NCI-H187 treated with DMSO at 0.1 percent for 48 hours (cell line): ENCODE results near the gene TBC1D21.

Source experiments
- DNase-seq: peaks from one replicate; lab custom pipeline; 2025; lab: John Stamatoyannopoulos, UW

The TBC1D21 gene

DNA sequence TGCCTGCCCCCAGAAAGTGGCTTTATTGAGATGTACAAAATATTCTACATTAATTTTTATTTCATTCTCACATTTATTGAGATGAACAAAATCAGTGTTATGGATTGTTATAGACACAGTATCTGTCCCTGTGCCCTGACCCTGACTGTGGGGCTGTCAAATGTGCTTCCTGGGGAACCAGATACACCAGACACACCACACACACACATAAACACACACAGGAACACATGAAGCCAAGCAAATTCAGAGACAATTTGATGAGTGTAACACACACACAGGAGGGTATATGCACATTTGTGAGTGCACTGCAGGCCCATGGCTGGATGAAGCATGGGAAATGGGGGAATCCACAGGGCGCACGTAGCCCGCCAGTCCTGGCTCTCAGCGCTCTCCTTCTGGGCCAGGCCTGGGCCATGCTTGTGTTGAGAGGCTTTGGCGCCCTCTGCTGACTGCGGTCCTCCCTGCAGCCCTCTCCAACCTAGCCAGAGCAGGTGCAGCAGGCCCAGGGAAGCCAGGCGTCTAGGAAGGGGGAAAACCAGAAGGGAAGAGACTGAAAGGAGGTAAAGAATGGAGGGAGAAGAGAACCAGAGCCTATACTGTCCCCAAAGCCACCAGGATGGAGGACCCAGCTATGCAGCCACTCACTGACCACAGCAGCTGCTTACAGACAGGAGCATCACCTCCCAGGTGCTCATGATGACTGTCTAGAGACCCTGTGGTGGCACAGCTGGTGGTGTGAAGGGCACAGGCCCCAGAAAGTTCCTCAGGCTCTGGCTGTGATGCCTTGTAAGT lies 34.9 kb downstream of the TBC1D21 start:
- DNase-seq, result no peak

DNA sequence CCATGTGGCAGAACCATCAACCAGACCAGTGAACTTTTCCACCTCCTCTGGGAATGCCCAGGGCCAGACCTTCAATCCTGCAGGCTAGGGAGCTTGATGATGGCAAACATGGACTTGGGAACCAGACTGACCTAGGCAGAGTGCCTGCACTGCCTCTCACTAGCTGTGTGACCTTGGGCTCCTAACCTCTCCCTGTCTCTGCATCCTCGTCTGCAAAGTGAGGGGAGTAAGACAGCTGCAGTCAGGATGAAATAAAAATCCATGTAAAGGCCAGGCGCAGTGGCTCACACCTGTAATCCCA lies 35.4 kb downstream of the TBC1D21 start:
- no peak for DNase-seq

DNA sequence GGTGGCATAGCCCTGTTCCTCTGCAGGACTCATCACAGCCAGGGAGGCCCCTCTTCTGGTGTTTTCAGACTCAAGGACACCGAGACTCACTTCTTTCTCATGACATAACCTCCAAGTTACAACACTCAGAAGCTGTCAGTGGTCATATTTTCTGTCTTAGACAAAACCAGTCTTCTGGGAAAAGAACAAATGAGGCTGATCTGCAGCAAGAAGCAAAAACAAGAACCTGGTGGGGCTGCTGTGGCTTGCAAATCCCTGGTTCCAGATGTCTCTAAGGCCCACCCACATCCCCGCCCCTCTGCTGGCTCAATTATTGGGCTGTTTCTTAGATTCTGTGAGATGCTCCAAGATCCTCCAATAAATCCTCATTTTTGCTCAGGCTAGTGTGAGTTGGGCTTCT lies 36.3 kb downstream of the TBC1D21 start:
- no peak for DNase-seq

DNA sequence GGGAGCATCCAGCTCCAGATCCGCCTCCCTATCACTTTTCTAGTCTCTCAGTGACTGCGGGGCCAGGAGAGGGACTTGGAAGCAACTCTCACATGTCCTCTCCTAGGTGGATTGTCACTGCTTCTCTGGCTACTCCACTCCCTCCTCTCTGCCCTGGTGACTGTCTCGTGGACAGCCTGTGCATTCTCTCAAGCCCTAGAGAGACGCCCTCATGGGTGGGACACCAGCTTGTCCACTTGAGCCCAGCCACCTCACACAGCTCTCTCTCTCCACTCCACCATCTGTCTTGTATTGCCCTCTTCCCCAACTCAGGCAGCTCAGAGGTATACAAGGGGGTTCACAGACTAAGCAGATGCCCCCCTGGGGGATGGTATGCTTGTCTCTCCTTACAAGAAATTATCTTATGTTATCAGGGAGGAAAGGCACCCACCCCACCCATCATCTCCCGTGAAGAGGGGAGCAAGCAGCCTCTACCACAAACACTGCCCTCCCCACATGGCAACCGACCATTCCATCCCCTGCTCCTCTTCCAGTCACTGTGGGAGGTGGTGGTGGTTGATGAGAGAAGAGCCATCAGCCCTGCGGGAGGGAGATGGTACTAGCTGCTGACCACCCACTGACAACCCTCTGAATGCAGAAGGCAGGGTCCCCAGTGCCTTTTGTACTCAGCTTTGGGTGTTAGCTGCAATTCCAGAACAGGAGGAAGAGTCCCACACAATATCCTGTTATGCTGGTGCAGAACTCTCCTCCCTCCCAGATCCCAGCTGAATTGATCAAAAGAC lies 37.3 kb downstream of the TBC1D21 start:
- no peak for DNase-seq

DNA sequence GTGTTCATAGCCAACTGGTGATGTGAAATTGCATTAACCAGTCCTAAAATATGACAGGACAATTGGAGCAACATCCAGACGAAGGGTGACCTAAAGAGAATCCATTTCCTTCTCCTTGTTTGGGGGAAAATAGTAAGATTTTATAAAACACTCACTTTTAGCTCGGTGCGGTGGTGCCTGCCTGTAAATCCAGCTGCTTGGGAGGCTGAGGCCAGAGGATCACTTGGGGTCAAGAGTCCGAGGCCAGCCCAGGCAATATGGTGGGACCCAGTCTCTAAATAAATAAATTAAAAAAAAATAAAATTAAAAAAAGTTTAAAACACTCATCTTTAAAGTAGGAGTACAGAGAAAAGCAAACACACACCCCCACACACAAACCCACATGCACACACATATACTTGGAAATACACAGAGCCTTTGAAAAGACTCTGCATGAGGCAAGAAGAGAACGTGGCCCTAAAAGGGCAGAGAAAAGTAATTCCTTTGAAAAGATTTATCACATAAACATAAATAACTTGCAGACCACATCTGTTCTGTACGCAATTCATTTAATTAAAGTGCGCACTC lies 38.7 kb downstream of the TBC1D21 start:
- DNase-seq, result no peak

DNA sequence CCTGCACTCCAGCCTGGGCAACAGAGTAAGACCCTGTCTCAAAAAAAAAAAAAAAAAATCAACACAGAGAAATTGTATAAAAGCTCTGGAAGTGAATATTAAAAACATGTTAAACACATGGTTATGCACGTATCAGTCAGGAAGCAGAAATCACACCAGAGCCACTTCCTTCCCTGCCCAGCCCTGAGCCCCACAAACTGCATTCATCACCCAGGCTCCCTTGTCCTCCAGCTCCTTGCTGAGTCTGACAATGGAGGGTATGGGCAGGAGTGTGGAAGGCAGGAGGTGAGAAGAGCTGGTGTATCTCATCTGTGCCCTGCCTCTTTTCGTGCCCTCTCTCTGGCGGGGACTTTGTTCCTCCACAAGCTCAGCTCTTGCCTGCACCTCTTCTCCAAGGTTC lies 40.8 kb downstream of the TBC1D21 start:
- no peak for DNase-seq

DNA sequence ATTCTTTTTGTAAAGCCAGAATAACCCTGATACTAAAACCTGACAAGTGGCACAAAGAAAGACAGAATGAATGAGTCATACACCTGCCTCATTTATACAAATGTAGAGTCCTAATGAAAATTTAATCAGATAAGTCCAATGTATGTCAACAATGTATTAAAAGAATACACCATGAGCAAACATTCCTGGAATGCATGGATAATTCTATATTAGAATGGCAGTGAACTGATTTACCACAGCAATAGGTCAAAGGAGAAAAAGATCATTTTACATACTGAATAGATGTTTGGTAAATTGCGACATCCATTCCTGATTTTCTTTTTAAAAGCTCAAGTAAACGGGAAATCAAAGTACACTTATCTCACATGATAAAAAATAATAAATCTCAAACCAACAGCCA lies 41.7 kb downstream of the TBC1D21 start:
- DNase-seq, result no peak

DNA sequence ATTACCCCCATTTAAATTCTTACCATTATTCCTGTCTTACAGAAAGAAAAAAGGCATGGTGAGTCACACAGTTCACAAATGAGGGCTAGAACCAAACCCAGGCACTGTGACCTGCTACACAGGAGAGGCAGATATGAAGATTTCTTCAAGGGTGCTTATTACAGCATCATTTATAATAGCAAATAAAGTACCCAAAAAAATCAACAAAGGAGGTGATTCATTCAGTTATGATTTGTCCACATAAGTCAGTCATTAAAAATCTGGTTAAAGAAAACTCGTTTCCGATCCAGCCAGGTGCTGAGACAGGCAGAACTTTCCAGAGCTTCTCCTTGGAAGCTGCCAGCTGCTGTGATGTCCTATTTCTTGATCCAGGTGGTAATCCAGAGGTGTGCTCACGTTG lies 45.4 kb downstream of the TBC1D21 start:
- no peak for DNase-seq

DNA sequence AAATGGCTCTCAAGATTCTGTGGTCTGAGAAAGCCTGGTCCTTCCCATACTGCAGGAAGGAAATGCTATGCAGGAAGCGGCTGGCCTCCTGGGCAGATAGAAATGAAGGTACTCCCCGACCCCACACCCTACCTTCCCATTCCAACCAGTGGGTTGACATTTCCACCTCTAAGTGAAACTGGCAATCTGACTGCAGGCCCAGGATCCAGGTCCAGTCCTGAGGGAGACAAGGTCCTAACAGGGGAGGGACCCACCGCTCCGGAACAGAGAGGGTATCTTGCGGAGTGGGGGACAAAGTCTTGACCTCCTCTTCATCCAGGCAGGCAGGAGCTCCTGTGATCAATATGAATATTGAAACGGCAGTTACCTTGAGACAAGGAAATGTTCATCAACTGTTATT lies 46.3 kb downstream of the TBC1D21 start:
- DNase-seq, result no peak

DNA sequence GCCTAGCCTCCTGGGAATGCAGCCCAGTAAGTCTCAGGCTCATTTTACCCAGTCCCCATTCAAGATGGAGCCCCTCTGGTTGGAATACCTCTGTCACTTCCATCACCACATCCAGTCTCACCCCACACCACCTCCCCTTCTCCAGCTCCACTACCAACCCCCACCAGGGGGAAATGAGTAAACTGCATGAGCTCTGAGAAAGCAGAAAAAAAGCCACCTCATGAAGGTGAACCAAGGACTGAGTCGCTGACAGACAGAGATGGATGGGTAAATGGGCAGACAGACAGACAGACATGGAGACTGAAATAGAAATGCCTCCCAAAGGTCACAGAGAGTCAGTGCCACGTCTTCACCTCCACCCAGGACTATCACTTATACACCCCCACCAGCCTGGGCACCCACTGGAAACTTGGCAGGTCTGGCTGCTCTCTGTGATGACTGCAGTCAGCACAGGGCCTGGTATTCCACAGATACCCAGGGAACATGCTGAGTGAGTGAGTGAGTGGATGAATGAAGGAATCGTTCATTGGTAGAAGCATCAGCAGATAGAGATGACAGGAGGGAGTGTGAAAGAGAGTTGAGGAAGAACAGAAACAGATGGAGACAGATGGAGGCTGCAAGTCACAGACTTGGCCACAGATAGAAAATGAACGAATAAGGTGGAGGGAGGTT lies 48.0 kb downstream of the TBC1D21 start:
- no peak for DNase-seq

DNA sequence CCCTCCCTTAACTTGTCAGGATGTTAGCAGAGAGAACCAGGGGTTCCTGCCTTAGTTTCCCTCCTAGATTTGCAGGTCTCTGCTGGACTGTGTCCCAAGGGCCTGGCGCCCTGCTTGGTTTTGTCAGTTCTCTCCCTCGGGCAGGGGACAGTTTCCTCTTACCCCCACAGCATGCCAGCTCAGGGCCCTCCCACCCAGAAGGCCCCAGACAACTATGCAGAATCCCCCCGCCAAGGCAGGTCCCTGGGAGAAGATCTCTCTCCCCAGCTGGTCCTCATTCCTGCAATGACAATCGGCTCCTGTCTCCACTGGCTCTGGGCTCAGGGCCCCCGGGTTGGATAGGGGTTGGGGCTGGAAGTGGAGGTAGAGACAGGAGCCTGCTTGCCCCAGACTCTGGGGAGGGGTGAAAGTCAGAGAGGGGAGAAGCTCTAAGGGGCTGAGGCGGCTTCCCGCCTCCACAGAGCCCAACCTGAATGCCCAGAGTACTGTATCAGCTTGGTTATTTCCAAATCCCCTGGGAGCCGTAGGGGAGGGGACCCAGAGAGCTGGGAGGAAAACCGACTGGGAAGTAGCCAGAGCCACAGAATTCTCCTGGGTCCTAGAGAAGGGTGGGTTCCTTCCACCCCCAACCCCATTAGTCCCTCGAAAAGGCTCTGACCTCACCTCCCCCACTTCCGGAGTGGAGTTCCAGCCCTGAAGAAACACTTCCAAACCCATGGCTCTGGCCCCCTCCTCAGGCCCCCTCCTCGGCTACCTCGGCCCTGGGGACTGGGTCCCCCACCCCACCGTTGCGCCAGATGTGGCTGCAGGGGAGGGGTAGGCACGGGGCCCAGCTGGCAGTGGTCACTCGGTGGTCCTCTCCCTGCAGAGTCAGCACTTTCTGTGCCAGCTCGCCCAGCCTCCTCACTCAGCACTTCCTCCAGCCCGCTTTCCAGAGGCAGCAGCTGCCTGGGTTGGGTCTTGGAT lies 49.1 kb downstream of the TBC1D21 start:
- no peak for DNase-seq

DNA sequence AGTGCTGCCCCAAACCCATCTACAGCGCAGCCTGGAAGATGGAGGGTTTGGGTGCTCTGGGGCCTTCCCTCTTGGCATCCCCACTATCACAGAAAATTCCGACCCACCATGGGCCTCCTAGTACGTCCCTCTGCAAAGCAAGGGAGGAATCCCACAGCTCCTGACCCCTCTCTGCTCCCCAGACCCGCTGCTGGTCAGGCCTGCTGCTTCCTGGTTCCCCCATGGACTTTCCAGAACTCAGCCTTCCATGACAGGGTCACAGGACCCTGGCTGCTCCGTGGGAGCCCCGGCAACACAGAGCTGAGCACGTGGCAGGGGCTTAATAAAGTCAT lies 49.8 kb downstream of the TBC1D21 start:
- DNase-seq, result no peak

DNA sequence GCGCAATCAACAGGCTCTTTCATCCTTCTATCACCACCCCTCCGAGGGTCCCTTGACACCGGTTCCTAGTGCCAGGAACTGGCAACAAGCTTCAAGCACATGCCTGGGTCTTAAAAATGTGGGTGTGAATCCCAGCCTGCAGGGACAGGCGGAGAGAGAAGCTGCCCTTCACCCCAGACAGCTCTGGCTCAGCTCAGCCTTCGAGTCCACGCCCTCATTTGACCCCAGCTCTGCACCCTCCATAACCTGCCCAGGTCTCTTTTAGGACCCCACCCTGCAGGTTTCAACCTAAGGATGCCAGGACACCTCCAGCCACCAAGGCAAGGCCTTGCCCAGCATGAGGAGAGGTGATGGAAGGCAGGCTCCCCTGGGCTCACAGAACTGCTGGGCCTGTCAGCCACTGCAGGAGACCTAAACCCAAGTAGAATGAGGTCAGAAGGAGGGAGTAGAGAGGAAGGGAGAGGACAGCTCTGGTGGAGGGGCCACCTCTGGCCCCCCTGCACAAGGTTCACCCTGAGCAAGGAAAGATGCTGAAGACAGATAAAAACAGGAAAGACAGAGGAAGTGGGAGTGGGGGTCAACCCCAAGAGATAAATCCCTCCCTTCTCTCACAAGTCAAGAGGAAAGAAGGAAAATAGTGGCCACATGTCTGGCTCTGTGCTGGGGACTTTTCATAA lies 50.3 kb downstream of the TBC1D21 start:
- no peak for DNase-seq

DNA sequence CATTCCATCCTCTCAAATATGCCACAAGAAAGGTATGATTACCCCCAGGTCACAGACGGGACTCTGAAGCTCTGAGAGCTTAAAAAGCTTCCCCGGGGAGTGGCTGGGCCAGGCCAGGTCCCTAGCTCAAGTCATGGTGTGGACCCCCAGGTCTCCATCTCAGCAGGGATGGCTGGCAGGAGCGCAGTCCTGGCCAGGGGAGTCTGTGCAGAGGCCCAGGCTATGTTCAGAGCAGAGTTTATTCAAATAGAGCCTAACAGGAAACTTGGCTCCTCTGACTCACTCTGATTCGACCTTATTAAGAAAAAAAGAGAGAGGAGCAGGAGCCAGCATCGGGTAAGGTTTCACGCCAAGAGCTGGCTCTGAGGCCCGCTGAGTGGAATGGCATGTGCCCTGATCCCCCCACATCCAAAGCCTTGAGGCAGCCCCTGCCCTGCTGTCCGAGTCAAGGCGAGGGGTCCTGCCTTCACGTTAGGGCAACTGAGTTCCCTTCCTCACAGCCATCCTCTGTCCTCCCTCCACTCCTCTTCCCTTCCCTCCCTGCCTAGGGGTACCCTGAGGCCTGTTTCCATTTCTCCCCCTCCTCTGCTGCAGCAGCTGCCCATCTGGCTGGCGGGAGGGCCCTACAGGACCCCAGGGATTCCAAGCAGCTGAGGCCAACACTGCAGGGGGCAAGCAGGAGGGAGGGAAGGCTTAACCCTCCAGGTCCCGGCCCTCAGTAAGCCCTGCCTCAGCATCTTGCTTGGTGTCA lies 51.0 kb downstream of the TBC1D21 start:
- no peak for DNase-seq

DNA sequence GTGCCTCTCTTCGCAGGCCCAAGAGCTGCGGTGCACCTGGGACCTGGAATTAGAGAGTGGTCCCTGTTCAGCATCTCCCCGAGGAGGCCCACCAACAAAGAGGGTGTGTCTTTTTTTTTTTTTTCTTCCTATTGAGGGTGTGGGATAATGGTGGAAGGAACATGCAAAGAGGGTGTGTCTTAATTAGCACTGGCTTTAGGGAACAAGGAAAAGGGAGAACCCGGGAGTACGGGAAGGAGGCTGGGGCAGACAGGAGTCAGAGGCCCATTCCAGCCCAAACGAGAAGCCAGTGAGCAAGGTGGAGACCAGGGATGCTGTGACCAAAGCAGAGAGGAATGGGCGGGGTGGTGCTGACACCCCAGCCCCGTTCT lies 52.5 kb downstream of the TBC1D21 start:
- no peak for DNase-seq

DNA sequence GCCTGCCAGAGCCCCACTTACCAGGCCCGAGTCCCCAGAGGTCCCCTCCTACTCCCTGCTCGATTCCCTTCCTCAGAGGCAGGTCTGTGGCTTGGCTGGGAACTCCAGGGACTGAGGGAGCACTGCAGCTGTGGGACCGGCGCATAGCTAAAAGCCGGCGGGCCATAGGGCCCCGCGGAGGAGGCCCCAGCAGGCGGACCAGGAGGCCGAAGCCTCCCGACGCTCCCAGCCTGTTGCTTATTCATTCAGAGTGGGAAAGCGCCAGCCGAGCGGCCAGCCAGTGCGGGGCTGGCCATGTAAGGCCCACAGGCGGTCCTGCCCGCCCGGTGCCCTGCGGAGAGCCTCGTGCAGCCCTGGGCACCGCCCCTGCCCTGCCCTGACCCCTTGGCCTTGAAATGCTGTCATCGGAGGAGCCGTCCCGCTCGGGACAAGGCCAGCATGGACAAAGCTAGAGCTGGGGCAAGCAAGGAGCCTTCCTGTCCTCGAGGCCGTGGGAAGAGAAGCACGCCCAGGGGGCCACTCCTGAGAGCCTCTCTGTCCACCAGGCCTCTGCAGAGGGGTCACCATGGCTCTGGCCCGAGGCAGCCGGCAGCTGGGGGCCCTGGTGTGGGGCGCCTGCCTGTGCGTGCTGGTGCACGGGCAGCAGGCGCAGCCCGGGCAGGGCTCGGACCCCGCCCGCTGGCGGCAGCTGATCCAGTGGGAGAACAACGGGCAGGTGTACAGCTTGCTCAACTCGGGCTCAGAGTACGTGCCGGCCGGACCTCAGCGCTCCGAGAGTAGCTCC lies 53.0 kb downstream of the TBC1D21 start, which contains the start of gene LOXL1:
Gene LOXL1, plus strand, starts transcription at position 244 of the 784 bp plus-strand sequence. Its CDS starts 322 bp downstream, at position 566.
- DNase-seq, result no peak

DNA sequence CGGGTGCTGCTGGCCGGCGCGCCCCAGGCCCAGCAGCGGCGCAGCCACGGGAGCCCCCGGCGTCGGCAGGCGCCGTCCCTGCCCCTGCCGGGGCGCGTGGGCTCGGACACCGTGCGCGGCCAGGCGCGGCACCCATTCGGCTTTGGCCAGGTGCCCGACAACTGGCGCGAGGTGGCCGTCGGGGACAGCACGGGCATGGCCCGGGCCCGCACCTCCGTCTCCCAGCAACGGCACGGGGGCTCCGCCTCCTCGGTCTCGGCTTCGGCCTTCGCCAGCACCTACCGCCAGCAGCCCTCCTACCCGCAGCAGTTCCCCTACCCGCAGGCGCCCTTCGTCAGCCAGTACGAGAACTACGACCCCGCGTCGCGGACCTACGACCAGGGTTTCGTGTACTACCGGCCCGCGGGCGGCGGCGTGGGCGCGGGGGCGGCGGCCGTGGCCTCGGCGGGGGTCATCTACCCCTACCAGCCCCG lies 53.7 kb downstream of the TBC1D21 start:
- no peak for DNase-seq

DNA sequence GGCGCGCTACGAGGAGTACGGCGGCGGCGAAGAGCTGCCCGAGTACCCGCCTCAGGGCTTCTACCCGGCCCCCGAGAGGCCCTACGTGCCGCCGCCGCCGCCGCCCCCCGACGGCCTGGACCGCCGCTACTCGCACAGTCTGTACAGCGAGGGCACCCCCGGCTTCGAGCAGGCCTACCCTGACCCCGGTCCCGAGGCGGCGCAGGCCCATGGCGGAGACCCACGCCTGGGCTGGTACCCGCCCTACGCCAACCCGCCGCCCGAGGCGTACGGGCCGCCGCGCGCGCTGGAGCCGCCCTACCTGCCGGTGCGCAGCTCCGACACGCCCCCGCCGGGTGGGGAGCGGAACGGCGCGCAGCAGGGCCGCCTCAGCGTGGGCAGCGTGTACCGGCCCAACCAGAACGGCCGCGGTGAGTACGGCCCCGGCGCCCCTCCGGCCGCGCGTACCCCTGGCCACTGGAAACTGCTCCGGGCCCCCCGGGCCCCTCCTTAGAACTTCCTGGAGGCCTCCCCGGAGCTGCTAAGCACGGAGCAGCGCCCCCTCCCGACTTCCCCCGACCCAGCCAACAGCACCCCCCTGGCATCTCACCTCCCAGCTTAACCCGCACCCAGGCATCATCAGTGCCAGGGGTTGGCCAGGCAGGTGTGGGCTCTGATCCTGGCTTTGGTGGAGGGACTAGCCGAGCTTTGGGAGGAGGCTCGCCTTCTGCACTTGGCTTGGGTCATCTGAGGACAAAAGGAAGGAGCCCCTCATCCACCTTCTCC lies 54.3 kb downstream of the TBC1D21 start:
- DNase-seq, result no peak

DNA sequence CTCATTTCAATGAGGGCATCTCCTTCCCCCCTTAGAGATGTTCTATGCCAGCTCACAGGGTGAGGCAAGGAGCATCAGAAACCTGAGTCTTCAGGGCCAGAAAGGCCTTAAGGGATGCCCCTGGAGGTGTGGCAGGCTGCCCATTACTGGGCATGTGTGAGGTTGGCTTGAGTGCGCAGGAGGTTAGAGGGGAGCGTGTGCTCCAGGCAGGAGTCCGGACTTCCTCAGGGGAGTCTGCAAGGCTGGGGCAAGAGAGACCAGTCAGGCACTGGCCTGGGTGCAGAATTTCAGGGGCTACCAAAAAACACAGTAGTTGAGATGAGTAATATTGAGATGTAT lies 54.8 kb downstream of the TBC1D21 start:
- no peak for DNase-seq
